ENCODE data around the gene PEX26.
A peak's percentile ranks its signal among the peaks of the same experiment; 100 is the strongest.
"Not testable (repeated sequence)": the region's sequence is repeated elsewhere in the genome, so short reads cannot be mapped to it uniquely, and the experiment has no call there.

Gene PEX26
- total RNA-seq, result 28.2 to 68.1 (median 48.2) reads per million in 18 experiments

- peak; percentile 96 to 97 for DNase-seq
Observed at GRCh38 chr22:18077639-18078328, at the start of gene PEX26. Gene PEX26 (plus strand): TSS chr22:18077990. CDS start chr22:18078377, 387 bp downstream.

GRCh38 chr22:18028817-18029527 lies 48.8 kb upstream of the PEX26 start:
- no peak for DNase-seq

GRCh38 chr22:18029686-18030267 lies 48.0 kb upstream of the PEX26 start:
- no peak for DNase-seq

GRCh38 chr22:18031695-18032454 lies 45.9 kb upstream of the PEX26 start:
- no peak for DNase-seq

GRCh38 chr22:18032455-18033101 lies 45.2 kb upstream of the PEX26 start:
- DNase-seq, result no peak

GRCh38 chr22:18033204-18033998 lies 44.4 kb upstream of the PEX26 start:
- DNase-seq, result no peak

GRCh38 chr22:18034076-18034475 lies 43.7 kb upstream of the PEX26 start:
- no peak for DNase-seq

GRCh38 chr22:18035751-18036150 lies 42.0 kb upstream of the PEX26 start:
- no peak for DNase-seq

- not testable (repeated sequence) for DNase-seq
Observed at GRCh38 chr22:18040898-18041297, 36.9 kb upstream of the PEX26 start.

GRCh38 chr22:18042685-18043084 lies 35.1 kb upstream of the PEX26 start:
- no peak for DNase-seq

- DNase-seq, result no peak
Observed at GRCh38 chr22:18044548-18045271, 33.1 kb upstream of the PEX26 start.

- no peak for DNase-seq
Observed at GRCh38 chr22:18045794-18046193, 32.0 kb upstream of the PEX26 start.

GRCh38 chr22:18048041-18048440 lies 29.7 kb upstream of the PEX26 start:
- no peak for DNase-seq

GRCh38 chr22:18048441-18048898 lies 29.3 kb upstream of the PEX26 start:
- DNase-seq, result no peak

- DNase-seq, result no peak
Observed at GRCh38 chr22:18050065-18050464, 27.7 kb upstream of the PEX26 start.

- not testable (repeated sequence) for DNase-seq
Observed at GRCh38 chr22:18051113-18051512, 26.7 kb upstream of the PEX26 start.

- not testable (repeated sequence) for DNase-seq
Observed at GRCh38 chr22:18053216-18053946, 24.4 kb upstream of the PEX26 start.

- DNase-seq, result no peak
Observed at GRCh38 chr22:18055619-18056160, 22.1 kb upstream of the PEX26 start.

- DNase-seq, result peak; percentile 35 to 73
Observed at GRCh38 chr22:18056161-18056666, 21.6 kb upstream of the PEX26 start.
